Endothelial cell (in vitro differentiated cells): ENCODE measurements around the gene INHBE. TPM values are rescaled to one million over a fixed set of nuclear protein-coding genes. Genes with fewer than 3 reads are reported as not detected.
"Not testable (repeated sequence)": the region's sequence is repeated elsewhere in the genome, so short reads cannot be mapped to it uniquely, and the experiment has no call there.

Source experiments
- DNase-seq: peaks from one replicate; pipeline ENCODE4 v3.0.0; 2021; ENCODE audit warnings: low spot score
- H3K27ac Mint-ChIP-seq: one replicate; pipeline ENCODE4 v1.8.0; 2021; ENCODE audit warnings: mixed read lengths, inconsistent platforms; ENCODE audit not compliant: unreplicated experiment
- H3K27me3 Mint-ChIP-seq: one replicate; pipeline ENCODE4 v1.8.0; 2021; ENCODE audit warnings: mild to moderate bottlenecking, moderate library complexity, mixed read lengths, inconsistent platforms; ENCODE audit not compliant: unreplicated experiment
- H3K36me3 Mint-ChIP-seq: one replicate; pipeline ENCODE4 v1.8.0; 2021; ENCODE audit warnings: mild to moderate bottlenecking, low read depth, mixed read lengths, inconsistent platforms; ENCODE audit not compliant: unreplicated experiment
- H3K4me1 Mint-ChIP-seq: one replicate; pipeline ENCODE4 v1.8.0; 2021; ENCODE audit warnings: mild to moderate bottlenecking, mixed read lengths, inconsistent platforms; ENCODE audit not compliant: unreplicated experiment
- H3K4me3 Mint-ChIP-seq: one replicate; pipeline ENCODE4 v1.8.0; 2021; ENCODE audit warnings: mild to moderate bottlenecking, mixed read lengths, inconsistent platforms; ENCODE audit not compliant: unreplicated experiment
- H3K9me3 Mint-ChIP-seq: one replicate; pipeline ENCODE4 v1.8.0; 2021; ENCODE audit warnings: mixed read lengths, inconsistent platforms; ENCODE audit not compliant: unreplicated experiment
- CTCF ChIP-seq: fragments of 200-600 bp; sonication (generic); IDR thresholded peaks from one replicate; pipeline ENCODE4 v1.5.0; 2021; ENCODE audit warnings: antibody characterized with exemption; ENCODE audit not compliant: unreplicated experiment
- total RNA-seq: library from RNA; stranded (reverse); fragmentation: NEBNext Ultra II Directional; extraction: Animal tissue kit (Norgen Biotek cat#: 25700); gene quantifications from one replicate; pipeline ENCODE4 v1.2.1, GENCODE V29; 2021; ENCODE audit not compliant: unreplicated experiment

Gene INHBE
- total RNA-seq, 1 donor from 2014 or later: not detected

- Mint-ChIP-seq H3K4me1 (peaks cover 4% of the 10 kb centered on the region), H3K9me3 (no peaks in the 10 kb centered on the region), H3K27me3 (peaks cover 2% of the 10 kb centered on the region), H3K27ac (no peak overlapping the region), H3K36me3 (no peaks in the 10 kb centered on the region), H3K4me3 (no peak overlapping the region)
- no peak for TF ChIP-seq CTCF
- DNase-seq: no peak
Observed at GRCh38 chr12:57441846-57442427, 13.2 kb upstream of the INHBE start.

- not testable (repeated sequence) for H3K27me3 Mint-ChIP-seq, H3K4me3 Mint-ChIP-seq, H3K36me3 Mint-ChIP-seq, DNase-seq, H3K9me3 Mint-ChIP-seq, H3K27ac Mint-ChIP-seq, H3K4me1 Mint-ChIP-seq
Observed at GRCh38 chr12:57444337-57444736, 10.8 kb upstream of the INHBE start.

- H3K27ac Mint-ChIP-seq: no peak overlapping the region
- no peak for DNase-seq
- H3K4me3 Mint-ChIP-seq: no peak overlapping the region
- peaks cover 4% of the 10 kb centered on the region for H3K4me1 Mint-ChIP-seq
- no peaks in the 10 kb centered on the region for H3K9me3 Mint-ChIP-seq
- H3K36me3 Mint-ChIP-seq: no peaks in the 10 kb centered on the region
- TF ChIP-seq CTCF: no peak
- peaks cover 2% of the 10 kb centered on the region for H3K27me3 Mint-ChIP-seq
Observed at GRCh38 chr12:57444744-57445143, 10.4 kb upstream of the INHBE start.

- TF ChIP-seq CTCF: no peak
- Mint-ChIP-seq H3K27me3 (peaks cover 2% of the 10 kb centered on the region), H3K9me3 (no peaks in the 10 kb centered on the region), H3K4me1 (no peaks in the 10 kb centered on the region), H3K27ac (no peak overlapping the region), H3K36me3 (peaks cover 7% of the 10 kb centered on the region), H3K4me3 (no peak overlapping the region)
- DNase-seq: no peak
Observed at GRCh38 chr12:57446292-57446960, 8.7 kb upstream of the INHBE start.

GRCh38 chr12:57448669-57449068, 6.4 kb upstream of the INHBE start:
- Mint-ChIP-seq H3K36me3 (peaks cover 7% of the 10 kb centered on the region), H3K4me3 (no peak overlapping the region), H3K27me3 (peaks cover 3% of the 10 kb centered on the region), H3K9me3 (no peaks in the 10 kb centered on the region), H3K4me1 (no peaks in the 10 kb centered on the region), H3K27ac (no peak overlapping the region)
- no peak for DNase-seq
- TF ChIP-seq CTCF: no peak
